SU-DHL-6 (cell line): Measurements from ENCODE around the gene ASPHD1.

Experiments
- H2AFZ ChIP-seq: fragments of 200-600 bp; sonication (generic); 2 replicates; pipeline ENCODE4 v1.6.1; 2014; ENCODE audit warnings: low read depth, mild to moderate bottlenecking, moderate library complexity, mixed read lengths, antibody characterized with exemption, low read length; ENCODE audit not compliant: severe bottlenecking
- H3F3A ChIP-seq: fragments of 200-600 bp; shearing (Covaris generic); 2 replicates; pipeline ENCODE4 v1.6.0; 2016; ENCODE audit warnings: antibody characterized with exemption, mild to moderate bottlenecking; ENCODE audit not compliant: insufficient read depth
- H3K27ac ChIP-seq: fragments of 200-600 bp; sonication (generic); 2 replicates; pipeline ENCODE4 v1.5.1; 2016; ENCODE audit warnings: low read depth, mild to moderate bottlenecking, low read length, moderate library complexity, mixed read lengths
- H3K27me3 ChIP-seq: fragments of 200-600 bp; sonication (generic), shearing (Covaris generic); 2 replicates; pipeline ENCODE4 v1.6.0; 2014; ENCODE audit warnings: mild to moderate bottlenecking, low read length
- H3K36me3 ChIP-seq: fragments of 200-600 bp; sonication (generic); 2 replicates; pipeline ENCODE4 v1.6.1; 2014; ENCODE audit warnings: mild to moderate bottlenecking, low read length, mixed read lengths
- H3K4me2 ChIP-seq: fragments of 300-600, 200-600 bp; shearing (Covaris generic), sonication (generic); 2 replicates; pipeline ENCODE4 v1.6.0; 2014; ENCODE audit warnings: low read length, low read depth, mild to moderate bottlenecking; ENCODE audit not compliant: poor library complexity, severe bottlenecking
- H3K4me3 ChIP-seq: fragments of 200-600 bp; sonication (generic); 2 replicates; pipeline ENCODE4 v1.5.1; 2014; ENCODE audit warnings: antibody characterized with exemption, low read length, mild to moderate bottlenecking, mixed read lengths; ENCODE audit not compliant: insufficient read depth, poor library complexity, severe bottlenecking
- H3K79me2 ChIP-seq: fragments of 200-600 bp; sonication (generic); 2 replicates; pipeline ENCODE4 v1.6.1; 2014; ENCODE audit warnings: mild to moderate bottlenecking, low read length, moderate library complexity; ENCODE audit not compliant: insufficient read depth
- H3K9ac ChIP-seq: fragments of 200-600 bp; sonication (generic); 2 replicates; pipeline ENCODE4 v1.7.0; 2014; ENCODE audit warnings: mild to moderate bottlenecking, low read length
- H3K9me2 ChIP-seq: fragments of 200-600 bp; sonication (generic); replicated peaks from 2 replicates; pipeline ENCODE4 v1.6.1; 2014; ENCODE audit warnings: low read length; ENCODE audit not compliant: insufficient read depth
- H3K9me3 ChIP-seq: fragments of 200-600 bp; sonication (generic); 2 replicates; pipeline ENCODE4 v1.6.1; 2014; ENCODE audit warnings: low read length, mixed read lengths; ENCODE audit not compliant: insufficient read depth
- H4K20me1 ChIP-seq: fragments of 200-600 bp; sonication (generic); 2 replicates; pipeline ENCODE4 v1.6.1; 2014; ENCODE audit warnings: low read depth, mild to moderate bottlenecking, antibody characterized with exemption, low read length, moderate library complexity, mixed read lengths
- EZH2phosphoT487 ChIP-seq: fragments of 200-600 bp; sonication (generic), shearing (Covaris generic); conservative IDR thresholded peaks from 2 replicates; pipeline ENCODE4 v1.6.1; 2018; ENCODE audit warnings: mild to moderate bottlenecking, antibody characterized with exemption, low read length, moderate library complexity, mixed read lengths
- TF ChIP-seq, protein P1 (sequence below): fragments of 200-600 bp; sonication (generic); IDR thresholded peaks from one replicate; pipeline ENCODE4 v1.5.1; 2017; ENCODE audit warnings: antibody characterized with exemption, mild to moderate bottlenecking, low read length, moderate library complexity; ENCODE audit not compliant: insufficient read depth, poor library complexity, severe bottlenecking

Gene ASPHD1

DNA sequence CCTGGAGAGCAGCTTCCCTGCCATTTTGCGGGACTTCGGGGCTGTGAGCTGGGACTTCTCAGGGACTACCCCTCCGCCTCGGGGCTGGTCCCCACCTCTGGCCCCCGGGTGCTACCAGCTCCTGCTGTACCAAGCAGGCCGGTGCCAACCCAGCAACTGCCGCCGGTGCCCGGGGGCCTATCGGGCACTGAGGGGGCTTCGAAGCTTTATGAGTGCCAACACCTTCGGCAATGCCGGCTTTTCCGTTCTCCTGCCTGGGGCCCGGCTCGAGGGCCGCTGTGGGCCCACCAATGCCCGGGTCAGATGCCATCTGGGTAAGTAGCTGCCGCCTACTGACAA, 1.3 kb downstream of the ASPHD1 start:
- H4K20me1 ChIP-seq, result no peaks in the 10 kb centered on the region
- no peaks in the 10 kb centered on the region for H3K27me3 ChIP-seq
- H3K4me2 ChIP-seq, result no peak overlapping the region
- H2AFZ ChIP-seq, result no peak overlapping the region
- H3F3A ChIP-seq, result no peaks in the 10 kb centered on the region
- H3K79me2 ChIP-seq, result no peaks in the 10 kb centered on the region
- H3K36me3 ChIP-seq, result no peaks in the 10 kb centered on the region
- no peak overlapping the region for H3K9ac ChIP-seq
- H3K9me3 ChIP-seq, result no peaks in the 10 kb centered on the region
- H3K4me3 ChIP-seq, result no peak overlapping the region
- H3K27ac ChIP-seq, result no peak overlapping the region
- TF ChIP-seq, protein P1, sequence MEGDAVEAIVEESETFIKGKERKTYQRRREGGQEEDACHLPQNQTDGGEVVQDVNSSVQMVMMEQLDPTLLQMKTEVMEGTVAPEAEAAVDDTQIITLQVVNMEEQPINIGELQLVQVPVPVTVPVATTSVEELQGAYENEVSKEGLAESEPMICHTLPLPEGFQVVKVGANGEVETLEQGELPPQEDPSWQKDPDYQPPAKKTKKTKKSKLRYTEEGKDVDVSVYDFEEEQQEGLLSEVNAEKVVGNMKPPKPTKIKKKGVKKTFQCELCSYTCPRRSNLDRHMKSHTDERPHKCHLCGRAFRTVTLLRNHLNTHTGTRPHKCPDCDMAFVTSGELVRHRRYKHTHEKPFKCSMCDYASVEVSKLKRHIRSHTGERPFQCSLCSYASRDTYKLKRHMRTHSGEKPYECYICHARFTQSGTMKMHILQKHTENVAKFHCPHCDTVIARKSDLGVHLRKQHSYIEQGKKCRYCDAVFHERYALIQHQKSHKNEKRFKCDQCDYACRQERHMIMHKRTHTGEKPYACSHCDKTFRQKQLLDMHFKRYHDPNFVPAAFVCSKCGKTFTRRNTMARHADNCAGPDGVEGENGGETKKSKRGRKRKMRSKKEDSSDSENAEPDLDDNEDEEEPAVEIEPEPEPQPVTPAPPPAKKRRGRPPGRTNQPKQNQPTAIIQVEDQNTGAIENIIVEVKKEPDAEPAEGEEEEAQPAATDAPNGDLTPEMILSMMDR, result no peak
- TF ChIP-seq EZH2phosphoT487, result no peak
- H3K9me2 ChIP-seq, result no peaks in the 10 kb centered on the region

DNA sequence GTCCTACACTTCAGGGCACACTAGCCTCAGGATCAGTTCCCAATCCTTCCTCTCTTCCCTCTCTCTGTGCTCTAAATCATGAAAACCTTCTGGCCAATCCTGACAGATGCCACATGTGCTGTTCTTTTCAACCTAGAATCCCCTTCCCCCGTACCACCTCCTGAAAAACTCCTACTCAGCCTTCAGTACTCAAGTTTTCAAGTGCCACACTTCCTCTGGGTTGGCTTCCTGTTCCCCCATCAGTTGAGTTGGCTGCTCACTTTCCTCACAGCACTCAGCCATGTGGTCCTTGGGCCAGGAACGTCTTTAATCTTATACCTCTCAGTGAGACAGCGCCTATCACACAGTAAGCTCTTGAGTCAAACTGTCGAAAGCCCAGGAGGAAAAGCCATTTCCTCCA, 3.3 kb downstream of the ASPHD1 start:
- TF ChIP-seq, protein P1, result no peak
- no peak for TF ChIP-seq EZH2phosphoT487
- Histone ChIP-seq H3F3A (no peaks in the 10 kb centered on the region), H4K20me1 (no peaks in the 10 kb centered on the region), H2AFZ (no peak overlapping the region), H3K27ac (no peak overlapping the region), H3K27me3 (no peaks in the 10 kb centered on the region), H3K79me2 (no peaks in the 10 kb centered on the region), H3K9me2 (no peaks in the 10 kb centered on the region), H3K36me3 (no peaks in the 10 kb centered on the region), H3K9me3 (no peaks in the 10 kb centered on the region), H3K9ac (no peak overlapping the region), H3K4me3 (no peak overlapping the region), H3K4me2 (no peak overlapping the region)

DNA sequence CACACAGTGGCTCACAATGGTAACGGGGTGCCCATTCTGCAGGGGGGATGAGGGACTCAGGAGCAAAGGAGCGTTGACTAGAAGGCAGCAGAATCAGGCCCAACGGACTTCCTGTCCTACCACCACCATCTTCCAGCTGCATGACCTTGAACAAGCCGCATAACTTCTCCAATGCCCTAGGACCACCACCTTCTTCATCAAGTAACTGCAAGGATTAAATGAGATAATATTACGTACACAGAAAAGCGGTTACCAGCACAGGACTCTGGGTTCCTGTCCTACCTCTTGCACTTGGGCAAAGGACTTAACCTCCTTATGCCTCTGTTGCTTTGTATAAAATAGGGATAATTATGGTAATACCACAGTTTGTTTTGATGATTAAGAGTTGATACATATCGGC, 4.7 kb downstream of the ASPHD1 start:
- Histone ChIP-seq H3K36me3 (no peaks in the 10 kb centered on the region), H4K20me1 (no peaks in the 10 kb centered on the region), H3K9me2 (no peaks in the 10 kb centered on the region), H2AFZ (no peak overlapping the region), H3K9me3 (no peaks in the 10 kb centered on the region), H3K4me3 (no peak overlapping the region), H3K79me2 (no peaks in the 10 kb centered on the region), H3K9ac (no peak overlapping the region), H3K27me3 (no peaks in the 10 kb centered on the region), H3F3A (no peaks in the 10 kb centered on the region), H3K27ac (no peak overlapping the region), H3K4me2 (no peak overlapping the region)
- TF ChIP-seq, protein P1, result no peak
- no peak for TF ChIP-seq EZH2phosphoT487

DNA sequence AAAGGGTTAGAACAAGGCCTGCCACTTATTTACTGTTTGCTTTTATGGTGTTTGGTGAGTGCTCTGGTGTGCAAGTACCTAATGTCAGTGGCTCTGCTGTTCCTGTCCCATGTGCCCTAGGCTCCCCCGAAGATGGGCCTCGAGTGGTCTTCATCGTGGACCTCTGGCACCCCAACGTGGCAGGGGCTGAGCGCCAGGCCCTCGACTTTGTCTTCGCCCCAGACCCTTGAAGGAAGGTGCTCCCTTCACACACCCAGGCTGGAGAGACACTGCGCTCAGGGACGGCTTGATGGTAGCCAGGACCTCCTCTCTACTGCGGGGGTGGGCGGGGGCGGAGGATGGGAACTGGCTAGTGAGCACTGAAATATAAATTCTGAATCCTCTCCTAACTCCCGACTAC, 5.4 kb downstream of the ASPHD1 start:
- Histone ChIP-seq H3K4me3 (no peak overlapping the region), H2AFZ (no peak overlapping the region), H3K9me3 (no peaks in the 10 kb centered on the region)

More for the DNA sequence above, 5.4 kb downstream of the ASPHD1 start:
- Histone ChIP-seq H3K9ac (no peak overlapping the region), H3K79me2 (no peaks in the 10 kb centered on the region), H4K20me1 (no peaks in the 10 kb centered on the region), H3K27ac (no peak overlapping the region), H3K4me2 (no peak overlapping the region), H3K9me2 (no peaks in the 10 kb centered on the region), H3K36me3 (no peaks in the 10 kb centered on the region), H3F3A (no peaks in the 10 kb centered on the region), H3K27me3 (no peaks in the 10 kb centered on the region)
- no peak for TF ChIP-seq EZH2phosphoT487
- TF ChIP-seq, protein P1, result no peak
